T-helper 2 cell treated with Interferon-gamma antibody and Interleukin-4, amounts not matched to agents 5 μg/mL and 100 μg/mL, for 36 hours (primary cell): ENCODE results near the gene FXN.

ENCODE experiments used
- DNase-seq: peaks from one replicate; pipeline ENCODE4 v3.0.0; 2021; ENCODE audit warnings: low spot score
- H3K27ac Mint-ChIP-seq: one replicate; pipeline ENCODE4 v1.8.0; 2021; ENCODE audit warnings: mild to moderate bottlenecking, mixed read lengths
- H3K27me3 Mint-ChIP-seq: one replicate; pipeline ENCODE4 v1.8.0; 2021; ENCODE audit warnings: low read depth, mixed read lengths
- H3K36me3 Mint-ChIP-seq: one replicate; pipeline ENCODE4 v1.8.0; 2021; ENCODE audit warnings: low read depth, mixed read lengths
- H3K4me1 Mint-ChIP-seq: one replicate; pipeline ENCODE4 v1.8.0; 2021; ENCODE audit warnings: low read depth, mixed read lengths
- H3K4me3 Mint-ChIP-seq: one replicate; pipeline ENCODE4 v1.8.0; 2022; ENCODE audit warnings: mild to moderate bottlenecking, moderate library complexity, mixed read lengths
- H3K9me3 Mint-ChIP-seq: one replicate; pipeline ENCODE4 v1.8.0; 2021; ENCODE audit warnings: mixed read lengths

Gene FXN

DNA sequence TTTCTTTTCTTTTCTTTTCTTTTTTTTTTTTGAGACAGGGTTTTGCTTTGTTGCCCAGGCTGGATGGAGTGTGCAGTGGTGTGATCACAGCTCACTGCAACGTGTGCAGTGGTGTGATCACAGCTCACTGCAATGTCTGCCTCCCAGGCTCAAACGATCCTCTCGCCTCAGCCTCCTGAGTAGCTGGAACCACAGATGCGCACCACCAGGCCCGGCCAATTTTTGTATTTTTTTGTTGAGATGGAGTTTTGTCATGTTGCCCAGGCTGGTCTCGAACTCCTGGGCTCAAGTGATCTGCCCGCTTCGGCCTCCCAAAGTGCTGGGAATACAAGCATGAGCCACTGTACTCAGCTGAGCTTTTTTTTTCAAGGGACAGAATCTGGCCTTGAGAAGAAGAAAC lies 101.8 kb downstream of the FXN start:
- Mint-ChIP-seq H3K4me1 (peaks cover 1% of the 10 kb centered on the region), H3K27me3 (no peaks in the 10 kb centered on the region), H3K9me3 (no peaks in the 10 kb centered on the region), H3K27ac (no peak overlapping the region), H3K36me3 (no peaks in the 10 kb centered on the region), H3K4me3 (no peak overlapping the region)
- DNase-seq = no peak

DNA sequence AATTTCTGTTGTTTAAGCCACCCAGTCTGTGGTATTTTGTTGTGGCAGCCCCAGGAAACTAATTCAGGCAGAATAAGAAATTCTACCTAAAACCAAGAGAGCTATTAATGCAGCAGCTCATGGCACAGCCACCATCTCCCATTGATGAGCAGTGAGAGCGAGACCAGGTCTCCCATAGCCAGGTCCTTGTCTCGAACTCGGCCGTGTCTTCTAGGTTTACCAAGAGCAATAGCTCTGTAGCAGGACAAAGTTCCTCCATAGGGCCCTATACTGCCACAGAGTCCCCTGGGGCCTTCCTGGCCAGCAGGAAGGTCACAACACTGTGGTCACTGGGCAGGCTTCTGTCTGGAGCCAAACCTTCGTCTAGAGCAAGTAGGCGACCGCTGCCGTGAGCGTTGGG lies 104.0 kb downstream of the FXN start:
- Mint-ChIP-seq H3K27ac (no peak overlapping the region), H3K4me1 (peaks cover 1% of the 10 kb centered on the region), H3K9me3 (no peaks in the 10 kb centered on the region), H3K36me3 (no peaks in the 10 kb centered on the region), H3K4me3 (no peak overlapping the region), H3K27me3 (peaks cover 2% of the 10 kb centered on the region)
- no peak for DNase-seq

GRCh38 chr9:69140123-69140735 lies 104.7 kb downstream of the FXN start:
- Mint-ChIP-seq H3K27me3 (peaks cover 2% of the 10 kb centered on the region), H3K4me1 (no peaks in the 10 kb centered on the region), H3K36me3 (no peaks in the 10 kb centered on the region), H3K27ac (no peak overlapping the region), H3K9me3 (no peaks in the 10 kb centered on the region), H3K4me3 (no peak overlapping the region)
- no peak for DNase-seq

DNA sequence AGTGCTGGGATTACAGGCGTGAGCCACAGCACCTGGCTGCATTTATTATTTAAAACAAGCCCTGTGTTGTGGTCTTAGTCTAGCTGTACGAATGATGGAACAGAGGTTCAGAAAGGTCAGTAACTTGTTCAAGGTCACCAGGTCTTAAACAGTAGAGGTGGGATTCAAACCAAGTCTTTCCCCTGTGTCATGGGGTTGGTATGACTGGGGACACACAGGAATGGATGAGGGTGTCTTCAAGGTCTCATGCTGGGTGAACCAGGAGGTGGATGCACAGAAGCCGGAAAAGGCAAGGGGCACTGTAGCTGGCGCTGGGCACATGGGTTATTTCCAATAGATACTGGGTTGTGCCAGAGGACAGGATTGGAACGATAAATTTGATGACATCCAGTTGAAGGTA lies 106.3 kb downstream of the FXN start:
- Mint-ChIP-seq H3K27ac (no peak overlapping the region), H3K4me1 (no peaks in the 10 kb centered on the region), H3K4me3 (no peak overlapping the region), H3K27me3 (peaks cover 2% of the 10 kb centered on the region), H3K9me3 (no peaks in the 10 kb centered on the region), H3K36me3 (no peaks in the 10 kb centered on the region)
- no peak for DNase-seq

- no peak overlapping the region for H3K27ac Mint-ChIP-seq
- H3K9me3 Mint-ChIP-seq = no peaks in the 10 kb centered on the region
- H3K4me3 Mint-ChIP-seq = no peak overlapping the region
- H3K4me1 Mint-ChIP-seq = no peaks in the 10 kb centered on the region
- H3K36me3 Mint-ChIP-seq = no peaks in the 10 kb centered on the region
- peaks cover 2% of the 10 kb centered on the region for H3K27me3 Mint-ChIP-seq
- DNase-seq = no peak
These were observed 107.7 kb downstream of the FXN start for GRCh38 chr9:69143291-69143690.

DNA sequence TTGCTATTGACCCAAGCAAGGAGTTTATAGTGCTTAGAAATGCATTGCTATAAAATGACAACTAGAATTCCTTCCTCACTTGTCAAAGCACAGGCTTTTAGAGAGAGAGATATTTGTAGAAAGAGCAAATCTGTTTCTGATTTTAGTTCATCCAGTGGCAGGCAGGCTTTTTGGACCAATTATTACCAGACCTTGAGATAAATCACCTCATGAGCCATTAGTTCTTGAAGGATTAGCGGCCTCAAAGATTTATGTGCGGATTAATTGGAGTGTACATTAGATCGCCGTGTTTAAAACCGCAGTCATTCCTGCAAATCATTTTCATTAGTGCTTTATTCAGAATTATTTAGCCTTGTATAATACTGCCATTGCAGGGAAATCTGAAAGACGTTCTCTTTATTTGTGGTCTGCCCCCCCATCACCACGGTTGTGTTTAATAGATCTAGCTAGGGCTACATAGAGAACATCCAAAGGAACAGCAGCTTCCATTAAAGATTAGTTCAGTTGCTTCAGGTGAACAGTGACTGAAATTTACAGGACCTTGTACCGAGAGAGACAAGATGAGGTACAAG lies 109.7 kb downstream of the FXN start:
- no peak for DNase-seq
- no peaks in the 10 kb centered on the region for H3K9me3 Mint-ChIP-seq
- no peaks in the 10 kb centered on the region for H3K4me1 Mint-ChIP-seq
- H3K4me3 Mint-ChIP-seq = no peak overlapping the region
- peaks cover 2% of the 10 kb centered on the region for H3K27me3 Mint-ChIP-seq
- H3K36me3 Mint-ChIP-seq = no peaks in the 10 kb centered on the region
- no peak overlapping the region for H3K27ac Mint-ChIP-seq

- Mint-ChIP-seq H3K36me3 (no peaks in the 10 kb centered on the region), H3K4me3 (no peak overlapping the region), H3K9me3 (no peaks in the 10 kb centered on the region), H3K27ac (no peak overlapping the region), H3K4me1 (no peaks in the 10 kb centered on the region), H3K27me3 (peaks cover 2% of the 10 kb centered on the region)
- no peak for DNase-seq
These were observed 111.7 kb downstream of the FXN start for GRCh38 chr9:69147041-69147834.

DNA sequence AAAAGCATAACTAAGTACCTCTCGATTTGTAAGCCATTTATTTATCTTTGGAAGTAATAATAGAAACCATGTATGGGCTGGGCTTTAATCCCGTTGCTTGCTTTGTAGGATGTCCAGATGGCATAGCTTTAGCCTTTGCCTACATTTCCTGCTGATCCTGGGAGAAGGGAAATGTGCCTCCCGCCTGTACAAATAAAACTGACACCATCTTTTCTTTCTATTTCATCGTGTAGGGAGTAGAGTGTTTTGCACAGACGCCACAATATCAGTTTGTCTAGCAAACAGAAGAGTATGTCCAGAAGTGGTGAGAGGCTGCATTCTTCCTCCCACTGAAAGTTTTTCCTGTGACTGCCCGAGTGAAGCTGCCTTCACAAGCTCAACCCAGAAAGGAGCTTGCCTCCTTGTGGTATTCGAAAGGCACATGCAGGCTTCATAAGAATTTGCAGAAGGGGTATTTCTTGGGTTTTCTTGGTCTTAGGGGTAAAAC lies 113.8 kb downstream of the FXN start:
- no peaks in the 10 kb centered on the region for H3K4me1 Mint-ChIP-seq
- H3K36me3 Mint-ChIP-seq = no peaks in the 10 kb centered on the region

More for the DNA sequence above, 113.8 kb downstream of the FXN start:
- H3K27me3 Mint-ChIP-seq = no peaks in the 10 kb centered on the region
- H3K4me3 Mint-ChIP-seq = no peak overlapping the region
- no peaks in the 10 kb centered on the region for H3K9me3 Mint-ChIP-seq
- DNase-seq = no peak
- no peak overlapping the region for H3K27ac Mint-ChIP-seq
